ENCODE results near the gene PAMR1. TPM values are rescaled to one million over a fixed set of nuclear protein-coding genes. Genes with fewer than 3 reads are reported as not detected.

PAMR1 gene
- total and polyA plus RNA-seq, 9 of the 15 experiments (the other 6 are each of a cell fraction or from before 2014, with no cell fraction given): not detected

DNA sequence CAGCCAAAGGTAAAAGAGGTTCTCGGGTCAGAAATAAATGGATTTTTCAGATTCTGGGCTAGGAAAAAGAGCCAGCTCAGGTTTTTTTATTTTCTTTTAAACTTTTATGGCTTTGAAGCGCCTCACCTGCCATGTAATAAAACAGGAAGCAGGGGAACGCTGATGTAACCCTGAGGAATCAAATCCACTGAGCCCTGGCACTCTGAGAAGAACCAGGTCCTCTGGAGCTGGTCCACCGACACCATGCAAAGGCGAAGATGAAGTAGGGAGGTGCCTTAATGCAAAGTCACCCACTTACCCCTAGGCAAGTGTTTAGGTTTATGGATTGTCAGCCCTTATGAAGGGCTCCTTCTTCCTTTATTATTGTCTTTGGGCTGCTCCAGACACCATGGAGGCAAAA lies 1.6 kb downstream of the PAMR1 start:
- DNase-seq (ENCODE audit: extremely low read depth in 1 of 4, low spot score in 3 of 4) (no peak), ATAC-seq (no peak), FAIRE-seq (no peak)
- ChIA-PET CTCF (ENCODE audit: low intra/inter-chr PET ratio) (no interaction called here), POLR2A (interaction anchor here (0.6 kb wide), 1 partner anchor 520 kb away, joined by 3 read pairs; no protein-coding TSS in a partner anchor)
- peaks cover 31 to 38% of the 10 kb centered on the region in 2 experiments for H3K27me3 ChIP-seq (ENCODE audit: control insufficient read depth in 2 of 2, insufficient read depth in 2 of 2, low read length in 2 of 2)
- no peak overlapping the region for H3K9ac ChIP-seq (ENCODE audit: insufficient read depth in 1 of 2, low read depth in 2 of 2, low read length in 2 of 2)
- intact Hi-C loops (cut with micrococcal nuclease): no loop called here
- H3K9me1 ChIP-seq (ENCODE audit: control insufficient read depth, insufficient read depth, low read length): no peaks in the 10 kb centered on the region
- in situ Hi-C loops (cut with MboI): no loop called here
- H2AFZ ChIP-seq (ENCODE audit: low read depth, low read length): no peak overlapping the region
- H3K4me1 ChIP-seq (replicated peaks in 1 of 2; ENCODE audit: control insufficient read depth in 2 of 2, insufficient read depth in 2 of 2, low read length in 2 of 2): peaks cover 0 to 5% of the 10 kb centered on the region in 2 experiments; a peak in 1 of 5 replicates
- H3K4me3 ChIP-seq: no peak overlapping the region
- H3K4me2 ChIP-seq (ENCODE audit: insufficient read depth, low read length): no peak overlapping the region
- WGBS (ENCODE audit: insufficient coverage, low coverage, missing lambda C conversion rate): 0% methylated on average over 5 of the region's 5 CpGs
- no peaks in the 10 kb centered on the region for H3K79me2 ChIP-seq (ENCODE audit: control insufficient read depth, insufficient read depth, low read length)
- H4K20me1 ChIP-seq (replicated peaks; ENCODE audit: control insufficient read depth, insufficient read depth, low read length): no peaks in the 10 kb centered on the region
- no peak overlapping the region for H3K27ac ChIP-seq (ENCODE audit: extremely low read depth, low read depth, low read length)
- H3K9me3 ChIP-seq (replicated peaks; ENCODE audit: control insufficient read depth, insufficient read depth, low read depth, low read length): no peaks in the 10 kb centered on the region
- H3K36me3 ChIP-seq (ENCODE audit: control insufficient read depth, insufficient read depth, low read length): no peaks in the 10 kb centered on the region
- no TSS peak for BruUV-seq (replicated peaks)
- TF ChIP-seq, protein P1, sequence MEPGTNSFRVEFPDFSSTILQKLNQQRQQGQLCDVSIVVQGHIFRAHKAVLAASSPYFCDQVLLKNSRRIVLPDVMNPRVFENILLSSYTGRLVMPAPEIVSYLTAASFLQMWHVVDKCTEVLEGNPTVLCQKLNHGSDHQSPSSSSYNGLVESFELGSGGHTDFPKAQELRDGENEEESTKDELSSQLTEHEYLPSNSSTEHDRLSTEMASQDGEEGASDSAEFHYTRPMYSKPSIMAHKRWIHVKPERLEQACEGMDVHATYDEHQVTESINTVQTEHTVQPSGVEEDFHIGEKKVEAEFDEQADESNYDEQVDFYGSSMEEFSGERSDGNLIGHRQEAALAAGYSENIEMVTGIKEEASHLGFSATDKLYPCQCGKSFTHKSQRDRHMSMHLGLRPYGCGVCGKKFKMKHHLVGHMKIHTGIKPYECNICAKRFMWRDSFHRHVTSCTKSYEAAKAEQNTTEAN (CRISPR knock-in tag; IDR thresholded peaks at IDR 0.05): no peak
- TF ChIP-seq, protein P2, sequence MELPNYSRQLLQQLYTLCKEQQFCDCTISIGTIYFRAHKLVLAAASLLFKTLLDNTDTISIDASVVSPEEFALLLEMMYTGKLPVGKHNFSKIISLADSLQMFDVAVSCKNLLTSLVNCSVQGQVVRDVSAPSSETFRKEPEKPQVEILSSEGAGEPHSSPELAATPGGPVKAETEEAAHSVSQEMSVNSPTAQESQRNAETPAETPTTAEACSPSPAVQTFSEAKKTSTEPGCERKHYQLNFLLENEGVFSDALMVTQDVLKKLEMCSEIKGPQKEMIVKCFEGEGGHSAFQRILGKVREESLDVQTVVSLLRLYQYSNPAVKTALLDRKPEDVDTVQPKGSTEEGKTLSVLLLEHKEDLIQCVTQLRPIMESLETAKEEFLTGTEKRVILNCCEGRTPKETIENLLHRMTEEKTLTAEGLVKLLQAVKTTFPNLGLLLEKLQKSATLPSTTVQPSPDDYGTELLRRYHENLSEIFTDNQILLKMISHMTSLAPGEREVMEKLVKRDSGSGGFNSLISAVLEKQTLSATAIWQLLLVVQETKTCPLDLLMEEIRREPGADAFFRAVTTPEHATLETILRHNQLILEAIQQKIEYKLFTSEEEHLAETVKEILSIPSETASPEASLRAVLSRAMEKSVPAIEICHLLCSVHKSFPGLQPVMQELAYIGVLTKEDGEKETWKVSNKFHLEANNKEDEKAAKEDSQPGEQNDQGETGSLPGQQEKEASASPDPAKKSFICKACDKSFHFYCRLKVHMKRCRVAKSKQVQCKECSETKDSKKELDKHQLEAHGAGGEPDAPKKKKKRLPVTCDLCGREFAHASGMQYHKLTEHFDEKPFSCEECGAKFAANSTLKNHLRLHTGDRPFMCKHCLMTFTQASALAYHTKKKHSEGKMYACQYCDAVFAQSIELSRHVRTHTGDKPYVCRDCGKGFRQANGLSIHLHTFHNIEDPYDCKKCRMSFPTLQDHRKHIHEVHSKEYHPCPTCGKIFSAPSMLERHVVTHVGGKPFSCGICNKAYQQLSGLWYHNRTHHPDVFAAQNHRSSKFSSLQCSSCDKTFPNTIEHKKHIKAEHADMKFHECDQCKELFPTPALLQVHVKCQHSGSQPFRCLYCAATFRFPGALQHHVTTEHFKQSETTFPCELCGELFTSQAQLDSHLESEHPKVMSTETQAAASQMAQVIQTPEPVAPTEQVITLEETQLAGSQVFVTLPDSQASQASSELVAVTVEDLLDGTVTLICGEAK (IDR thresholded peaks at IDR 0.05): no peak
- TF ChIP-seq, protein P2 (CRISPR knock-in tag; IDR thresholded peaks at IDR 0.05): no peak
- TF ChIP-seq DPF2 (IDR thresholded peaks at IDR 0.05) (no peak), TARDBP (IDR thresholded peaks at IDR 0.05) (no peak), HIVEP1 (CRISPR knock-in tag; IDR thresholded peaks at IDR 0.05) (no peak), TOE1 (IDR thresholded peaks at IDR 0.05; ENCODE audit: borderline replicate concordance) (no peak), TOE1 (CRISPR knock-in tag; IDR thresholded peaks at IDR 0.05; ENCODE audit: borderline replicate concordance, low read depth) (no peak), CBFA2T2 (conservative IDR thresholded peaks at IDR 0.05) (no peak), SREBF2 (CRISPR knock-in tag; IDR thresholded peaks at IDR 0.05) (no peak), NFRKB (IDR thresholded peaks at IDR 0.05; ENCODE audit: low read depth) (no peak), CREM (IDR thresholded peaks at IDR 0.05; ENCODE audit: low read depth) (no peak), HNRNPLL (IDR thresholded peaks at IDR 0.05; ENCODE audit: low read depth, low read length, poor library complexity, severe bottlenecking) (no peak)
- TF ChIP-seq, protein P3, sequence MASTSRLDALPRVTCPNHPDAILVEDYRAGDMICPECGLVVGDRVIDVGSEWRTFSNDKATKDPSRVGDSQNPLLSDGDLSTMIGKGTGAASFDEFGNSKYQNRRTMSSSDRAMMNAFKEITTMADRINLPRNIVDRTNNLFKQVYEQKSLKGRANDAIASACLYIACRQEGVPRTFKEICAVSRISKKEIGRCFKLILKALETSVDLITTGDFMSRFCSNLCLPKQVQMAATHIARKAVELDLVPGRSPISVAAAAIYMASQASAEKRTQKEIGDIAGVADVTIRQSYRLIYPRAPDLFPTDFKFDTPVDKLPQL (IDR thresholded peaks at IDR 0.05; ENCODE audit: extremely low read depth, insufficient read length): no peak

Measured in K562 (cell line).